Measurements from ENCODE around the gene CAMKK2.
"Not testable (repeated sequence)": the region's sequence is repeated elsewhere in the genome, so short reads cannot be mapped to it uniquely, and the experiment has no call there.

CAMKK2 gene

DNA sequence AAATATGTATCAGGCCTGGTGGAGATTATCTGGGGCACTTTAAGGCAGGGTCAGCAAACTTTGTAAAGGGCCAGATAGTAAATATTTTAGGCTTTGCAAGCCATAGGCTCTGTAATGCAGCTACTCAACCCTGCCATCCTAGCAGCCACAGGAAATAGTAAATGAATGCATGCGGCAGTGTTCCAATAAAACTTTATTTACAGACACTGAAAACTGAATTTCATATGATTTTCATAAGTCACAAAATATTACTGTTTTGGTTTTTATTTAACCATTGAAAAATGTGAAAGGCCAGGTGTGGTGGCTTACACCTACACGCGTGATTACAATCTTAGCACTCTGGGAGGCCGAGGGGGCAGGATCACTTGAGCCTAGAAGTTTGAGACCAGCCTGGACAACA lies 3.2 kb upstream of the CAMKK2 start:
- Histone ChIP-seq H2AK5ac (ENCODE audit: low read length, severe bottlenecking) (no peak overlapping the region), H3K27me3 (ENCODE audit: control insufficient read depth in 1 of 2, insufficient read depth in 1 of 2, low read length in 2 of 2) (no peaks in the 10 kb centered on the region), H3K18ac (ENCODE audit: low read depth in 1 of 2, low read length in 2 of 2) (no peak overlapping the region), H2BK12ac (ENCODE audit: low read length in 2 of 2) (no peak overlapping the region), H3K4me1 (ENCODE audit: control insufficient read depth, insufficient read depth, low read depth, low read length) (peaks cover 11% of the 10 kb centered on the region), H3K4me3 (ENCODE audit: insufficient read depth in 1 of 2, low read depth in 1 of 2, low read length in 2 of 2) (no peak overlapping the region), H4K91ac (ENCODE audit: low read length) (no peak overlapping the region), H4K8ac (ENCODE audit: low read length) (no peak overlapping the region), H2AFZ (ENCODE audit: low read depth, low read length) (no peak overlapping the region), H2BK15ac (ENCODE audit: low read depth, poor library complexity, severe bottlenecking) (no peak overlapping the region), H3K4me2 (ENCODE audit: low read length, poor library complexity, severe bottlenecking) (no peak overlapping the region), H3K79me1 (replicated peaks; ENCODE audit: low read length, poor library complexity, severe bottlenecking) (peaks cover 9% of the 10 kb centered on the region), H3K4ac (ENCODE audit: low read depth in 1 of 2, low read length in 2 of 2) (no peak overlapping the region), H3K23ac (ENCODE audit: low read length in 2 of 2) (no peak overlapping the region), H3K9me3 (ENCODE audit: control insufficient read depth, low read length) (no peaks in the 10 kb centered on the region), H3K9ac (ENCODE audit: low read length) (no peak overlapping the region), H2BK5ac (ENCODE audit: low read depth, low read length, poor library complexity, severe bottlenecking) (no peak overlapping the region), H3K14ac (ENCODE audit: low read length in 2 of 2) (no peak overlapping the region), H3K36me3 (ENCODE audit: control insufficient read depth in 1 of 2, insufficient read depth in 2 of 2, low read depth in 1 of 2, low read length in 2 of 2) (no peaks in the 10 kb centered on the region), H2BK120ac (ENCODE audit: low read depth, low read length) (no peak overlapping the region), H3K27ac (ENCODE audit: low read length, poor library complexity, severe bottlenecking) (no peak overlapping the region)
- WGBS, result 93% methylated on average over 3 of the region's 4 CpGs
- no peak for DNase-seq

- H3K4me1 ChIP-seq (ENCODE audit: control insufficient read depth, insufficient read depth, low read depth, low read length), result peaks cover 11% of the 10 kb centered on the region
- H3K4me3 ChIP-seq (ENCODE audit: insufficient read depth in 1 of 2, low read depth in 1 of 2, low read length in 2 of 2); H3K23ac ChIP-seq (ENCODE audit: low read length in 2 of 2); H3K14ac ChIP-seq (ENCODE audit: low read length in 2 of 2); H3K4me2 ChIP-seq (ENCODE audit: low read length, poor library complexity, severe bottlenecking); DNase-seq; H2AK5ac ChIP-seq (ENCODE audit: low read length, severe bottlenecking); H3K9me3 ChIP-seq (ENCODE audit: control insufficient read depth, low read length); H2BK15ac ChIP-seq (ENCODE audit: low read depth, poor library complexity, severe bottlenecking); H4K8ac ChIP-seq (ENCODE audit: low read length); H2AFZ ChIP-seq (ENCODE audit: low read depth, low read length); H2BK120ac ChIP-seq (ENCODE audit: low read depth, low read length); H3K4ac ChIP-seq (ENCODE audit: low read depth in 1 of 2, low read length in 2 of 2); H3K27me3 ChIP-seq (ENCODE audit: control insufficient read depth in 1 of 2, insufficient read depth in 1 of 2, low read length in 2 of 2); H2BK5ac ChIP-seq (ENCODE audit: low read depth, low read length, poor library complexity, severe bottlenecking); H4K91ac ChIP-seq (ENCODE audit: low read length); H3K9ac ChIP-seq (ENCODE audit: low read length); H2BK12ac ChIP-seq (ENCODE audit: low read length in 2 of 2); H3K36me3 ChIP-seq (ENCODE audit: control insufficient read depth in 1 of 2, insufficient read depth in 2 of 2, low read depth in 1 of 2, low read length in 2 of 2); H3K27ac ChIP-seq (ENCODE audit: low read length, poor library complexity, severe bottlenecking): not testable (repeated sequence)
- H3K79me1 ChIP-seq (replicated peaks; ENCODE audit: low read length, poor library complexity, severe bottlenecking), result peaks cover 18% of the 10 kb centered on the region
- peak overlapping the region in 1 of 2 experiments; percentile 21 for H3K18ac ChIP-seq (ENCODE audit: low read depth in 1 of 2, low read length in 2 of 2)
- WGBS, result 94% methylated on average over 13 of the region's 13 CpGs
Measured at GRCh38 chr12:121298411-121298810, 1.9 kb upstream of the CAMKK2 start.

GRCh38 chr12:121297435-121297991 lies 1.0 kb upstream of the CAMKK2 start:
- Histone ChIP-seq H3K79me1 (replicated peaks; ENCODE audit: low read length, poor library complexity, severe bottlenecking) (peaks cover 20% of the 10 kb centered on the region), H4K91ac (ENCODE audit: low read length) (no peak overlapping the region), H2AFZ (ENCODE audit: low read depth, low read length) (peak overlapping the region; percentile 95), H3K4me2 (ENCODE audit: low read length, poor library complexity, severe bottlenecking) (peak overlapping the region; percentile 85), H3K18ac (ENCODE audit: low read depth in 1 of 2, low read length in 2 of 2) (peak overlapping the region in 1 of 2 experiments; percentile 34), H4K8ac (ENCODE audit: low read length) (peak overlapping the region; percentile 80), H2BK120ac (ENCODE audit: low read depth, low read length) (no peak overlapping the region), H2BK12ac (ENCODE audit: low read length in 2 of 2) (no peak overlapping the region), H3K4me3 (ENCODE audit: insufficient read depth in 1 of 2, low read depth in 1 of 2, low read length in 2 of 2) (peak overlapping the region; percentile 74 to 83), H3K27ac (ENCODE audit: low read length, poor library complexity, severe bottlenecking) (no peak overlapping the region), H2BK15ac (ENCODE audit: low read depth, poor library complexity, severe bottlenecking) (no peak overlapping the region), H2AK5ac (ENCODE audit: low read length, severe bottlenecking) (no peak overlapping the region), H3K4me1 (ENCODE audit: control insufficient read depth, insufficient read depth, low read depth, low read length) (peaks cover 11% of the 10 kb centered on the region), H3K14ac (ENCODE audit: low read length in 2 of 2) (no peak overlapping the region), H3K9me3 (ENCODE audit: control insufficient read depth, low read length) (no peaks in the 10 kb centered on the region), H2BK5ac (ENCODE audit: low read depth, low read length, poor library complexity, severe bottlenecking) (no peak overlapping the region), H3K9ac (ENCODE audit: low read length) (peak overlapping the region; percentile 73), H3K36me3 (ENCODE audit: control insufficient read depth in 1 of 2, insufficient read depth in 2 of 2, low read depth in 1 of 2, low read length in 2 of 2) (no peaks in the 10 kb centered on the region), H3K27me3 (ENCODE audit: control insufficient read depth in 1 of 2, insufficient read depth in 1 of 2, low read length in 2 of 2) (no peaks in the 10 kb centered on the region), H3K4ac (ENCODE audit: low read depth in 1 of 2, low read length in 2 of 2) (peak overlapping the region in 1 of 2 experiments; percentile 24), H3K23ac (ENCODE audit: low read length in 2 of 2) (peak overlapping the region in 1 of 2 experiments; percentile 14)
- DNase-seq, result peak; percentile 69
- 8% methylated on average over 21 of the region's 21 CpGs for WGBS

DNA sequence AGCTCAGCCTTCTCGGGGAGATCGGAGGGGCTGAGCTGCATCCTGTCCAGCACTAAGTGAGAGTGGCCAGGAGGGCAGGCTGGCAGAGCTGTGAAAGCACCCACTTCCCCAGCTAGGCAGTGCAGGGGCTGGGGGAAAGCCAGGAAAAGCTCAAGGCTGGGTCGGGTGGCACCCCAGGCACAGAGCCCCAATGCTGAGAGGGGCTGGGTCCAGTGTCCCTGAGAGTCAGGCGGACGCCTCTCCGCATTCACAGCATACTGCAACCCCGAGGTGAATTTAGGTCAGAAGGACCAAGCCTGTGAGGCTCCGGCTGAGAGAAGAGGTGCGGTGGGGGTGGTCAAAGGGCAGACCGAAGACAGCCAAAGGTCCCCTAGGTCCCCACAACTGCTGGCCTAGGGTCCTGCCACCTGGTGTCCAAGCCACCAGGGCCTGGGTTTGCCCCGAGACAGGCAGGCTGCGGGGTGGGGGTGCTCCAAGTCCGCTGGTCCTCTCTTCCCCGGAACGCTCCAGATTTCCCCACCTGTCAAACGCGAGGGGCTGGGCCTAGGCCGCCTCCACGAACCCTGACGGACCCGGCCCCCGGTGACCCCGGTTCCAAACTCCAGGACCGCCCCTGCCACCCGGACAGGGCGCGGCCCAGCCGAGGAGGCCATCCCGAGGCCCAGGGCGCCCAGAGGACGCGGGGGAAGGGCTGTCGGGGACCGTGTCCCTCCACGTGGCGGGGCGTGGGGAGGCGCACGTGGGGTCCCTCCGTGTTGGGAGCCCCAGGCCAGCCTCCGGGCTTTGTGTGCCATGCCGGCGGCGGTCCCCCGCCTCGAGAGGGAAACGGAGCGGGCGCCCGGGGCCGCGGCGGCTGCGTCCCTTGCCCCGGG lies 527 bp downstream of the CAMKK2 start:
- Histone ChIP-seq H3K23ac (ENCODE audit: low read length in 2 of 2) (peak overlapping the region in 1 of 2 experiments; percentile 9), H3K18ac (ENCODE audit: low read depth in 1 of 2, low read length in 2 of 2) (peak overlapping the region; percentile 28 to 69), H3K4me1 (ENCODE audit: control insufficient read depth, insufficient read depth, low read depth, low read length) (peaks cover 11% of the 10 kb centered on the region), H2BK12ac (ENCODE audit: low read length in 2 of 2) (no peak overlapping the region), H3K36me3 (ENCODE audit: control insufficient read depth in 1 of 2, insufficient read depth in 2 of 2, low read depth in 1 of 2, low read length in 2 of 2) (peaks cover 0 to 6% of the 10 kb centered on the region in 2 experiments), H4K8ac (ENCODE audit: low read length) (peak overlapping the region; percentile 59), H3K27ac (ENCODE audit: low read length, poor library complexity, severe bottlenecking) (no peak overlapping the region), H2BK5ac (ENCODE audit: low read depth, low read length, poor library complexity, severe bottlenecking) (no peak overlapping the region), H3K14ac (ENCODE audit: low read length in 2 of 2) (peak overlapping the region in 1 of 2 experiments; percentile 58), H3K79me1 (replicated peaks; ENCODE audit: low read length, poor library complexity, severe bottlenecking) (peaks cover 24% of the 10 kb centered on the region), H2BK15ac (ENCODE audit: low read depth, poor library complexity, severe bottlenecking) (no peak overlapping the region), H4K91ac (ENCODE audit: low read length) (peak overlapping the region; percentile 52), H3K9me3 (ENCODE audit: control insufficient read depth, low read length) (no peaks in the 10 kb centered on the region), H3K4me2 (ENCODE audit: low read length, poor library complexity, severe bottlenecking) (peak overlapping the region; percentile 76), H3K27me3 (ENCODE audit: control insufficient read depth in 1 of 2, insufficient read depth in 1 of 2, low read length in 2 of 2) (no peaks in the 10 kb centered on the region), H2AFZ (ENCODE audit: low read depth, low read length) (peak overlapping the region; percentile 8), H3K4me3 (ENCODE audit: insufficient read depth in 1 of 2, low read depth in 1 of 2, low read length in 2 of 2) (peak overlapping the region; percentile 74 to 96), H3K4ac (ENCODE audit: low read depth in 1 of 2, low read length in 2 of 2) (peak overlapping the region in 1 of 2 experiments; percentile 19), H3K9ac (ENCODE audit: low read length) (peak overlapping the region; percentile 90), H2BK120ac (ENCODE audit: low read depth, low read length) (peak overlapping the region; percentile 58), H2AK5ac (ENCODE audit: low read length, severe bottlenecking) (no peak overlapping the region)
- peak; percentile 29 for DNase-seq
- under 1% methylated on average over 29 of the region's 55 CpGs for WGBS

Measured in mesenchymal stem cell (in vitro differentiated cells and primary cell).